Bladder microvascular endothelial cell (primary cell): Measurements from ENCODE around the gene ZNF729. TPM values are rescaled to one million over a fixed set of nuclear protein-coding genes. Genes with fewer than 3 reads are reported as not detected.

ENCODE experiments used
- total RNA-seq: library from RNA; depleted of rRNA; stranded (reverse); fragments of >200 nt; gene quantifications from 2 replicates; pipeline ENCODE4 v1.2.3, GENCODE V29; 2014

The ZNF729 gene
- total RNA-seq = not detected in 2 replicates

DNA sequence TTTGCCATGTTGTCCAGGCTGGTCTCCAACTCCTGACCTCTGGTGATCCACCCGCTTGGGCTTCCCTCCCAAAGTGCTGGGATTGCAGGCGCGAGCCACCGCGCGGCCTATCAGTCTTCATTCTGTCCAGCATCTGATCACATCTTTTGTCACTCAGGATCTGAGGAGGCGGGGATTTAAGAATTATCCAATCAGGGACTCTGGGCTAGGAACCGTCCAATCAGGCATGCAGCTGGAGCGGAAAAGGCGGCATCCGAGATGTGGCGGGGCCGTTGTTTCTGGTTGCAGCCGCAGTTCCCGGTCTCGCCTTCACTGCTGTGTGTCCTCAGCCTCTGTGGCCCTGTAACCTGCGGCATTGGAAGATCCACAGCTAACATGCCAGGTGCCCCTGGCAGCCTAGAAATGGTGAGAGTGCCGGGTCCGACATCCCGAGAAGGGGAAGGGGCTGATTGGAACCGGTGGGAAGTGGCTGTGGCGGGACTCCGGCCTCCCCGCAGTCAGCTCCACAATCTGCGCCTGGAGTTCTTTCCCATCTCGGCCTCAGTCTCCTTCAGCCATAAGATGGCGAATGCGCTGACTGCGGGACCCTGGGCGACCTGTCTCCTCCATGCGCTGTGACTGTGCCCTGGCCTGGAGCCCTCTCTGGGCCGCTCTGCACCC lies at the start of gene ZNF729:
ZNF729 (plus strand) TSS at position 291 of the 660 bp plus-strand sequence; CDS start at position 376, 85 bp downstream.

Other genes with a start within 250 kb of the ZNF729 start
- gene ZNF257, start 234.0 kb upstream of the ZNF729 start, total RNA-seq = 0.32 and 1.8 TPM in 2 replicates
- gene ZNF676, start 89.5 kb upstream of the ZNF729 start, total RNA-seq = 0.06 and 0.16 TPM in 2 replicates
- 0.06 TPM in 1 of 2 replicates, not detected in the other for gene ZNF98, start 135.9 kb downstream of the ZNF729 start, total RNA-seq